HG03025 (cell line): ENCODE data around the gene FUT4.
"Not testable (repeated sequence)": the region's sequence is repeated elsewhere in the genome, so short reads cannot be mapped to it uniquely, and the experiment has no call there.

Experiments used
- ATAC-seq: cut with Tn5 transposase; IDR thresholded peaks from one replicate; pipeline ENCODE4 v1.9.1; 2021; ENCODE audit warnings: mild to moderate bottlenecking, moderate library complexity; ENCODE audit not compliant: unreplicated experiment, low FRiP score

The FUT4 gene

GRCh38 chr11:94563176-94563847, 19.6 kb downstream of the FUT4 start:
- ATAC-seq: no peak

GRCh38 chr11:94563848-94564467, 20.2 kb downstream of the FUT4 start:
- ATAC-seq: no peak

GRCh38 chr11:94567181-94567670, 23.5 kb downstream of the FUT4 start, which contains the start of gene PIWIL4:
Gene PIWIL4 (plus strand): TSS chr11:94567368. CDS start chr11:94567519, 151 bp downstream.
- no peak for ATAC-seq

GRCh38 chr11:94568200-94568599, 24.5 kb downstream of the FUT4 start:
- ATAC-seq: no peak

GRCh38 chr11:94568717-94569116, 25.0 kb downstream of the FUT4 start:
- ATAC-seq: no peak

- ATAC-seq: not testable (repeated sequence)
Observed at GRCh38 chr11:94572975-94573374, 29.3 kb downstream of the FUT4 start.

GRCh38 chr11:94574193-94574961, 30.7 kb downstream of the FUT4 start:
- ATAC-seq: no peak

- no peak for ATAC-seq
Observed at GRCh38 chr11:94576306-94576705, 32.6 kb downstream of the FUT4 start.

- ATAC-seq: no peak
Observed at GRCh38 chr11:94577841-94578240, 34.1 kb downstream of the FUT4 start.

GRCh38 chr11:94581926-94582325, 38.2 kb downstream of the FUT4 start:
- ATAC-seq: no peak

- no peak for ATAC-seq
Observed at GRCh38 chr11:94583213-94583865, 39.6 kb downstream of the FUT4 start.

- no peak for ATAC-seq
Observed at GRCh38 chr11:94583866-94584500, 40.3 kb downstream of the FUT4 start.

- ATAC-seq: no peak
Observed at GRCh38 chr11:94584978-94585377, 41.3 kb downstream of the FUT4 start.

GRCh38 chr11:94585399-94585798, 41.7 kb downstream of the FUT4 start:
- no peak for ATAC-seq

- no peak for ATAC-seq
Observed at GRCh38 chr11:94586546-94586945, 42.8 kb downstream of the FUT4 start.

GRCh38 chr11:94586978-94587377, 43.3 kb downstream of the FUT4 start:
- ATAC-seq: no peak

- ATAC-seq: no peak
Observed at GRCh38 chr11:94588366-94588942, 44.7 kb downstream of the FUT4 start.

- no peak for ATAC-seq
Observed at GRCh38 chr11:94590352-94591041, 46.8 kb downstream of the FUT4 start.

- ATAC-seq: no peak
Observed at GRCh38 chr11:94593030-94593429, 49.3 kb downstream of the FUT4 start.
